PC-9 (cell line): ENCODE results near the gene CDYL2. TPM values are rescaled to one million over a fixed set of nuclear protein-coding genes. Genes with fewer than 3 reads are reported as not detected.

ENCODE experiments used
- BruUV-seq: library from RNA; stranded (reverse); fragments of 400-500 nt; replicated peaks from 2 replicates; lab custom pipeline; 2021; lab: Mats Ljungman, UMichigan
- CTCF ChIA-PET: fragments of 300-600 bp; sonication (Branson Sonifier 250); formaldehyde crosslinking; loops from one replicate; lab custom pipeline; 2022; ENCODE audit warnings: antibody characterized with exemption; lab: Charles Lee
- POLR2A ChIA-PET: fragments of 300-600 bp; sonication (Branson Sonifier 250); formaldehyde crosslinking; loops from one replicate; lab custom pipeline; 2022; ENCODE audit warnings: antibody characterized with exemption; ENCODE audit not compliant: unreplicated experiment; lab: Charles Lee
- DNase-seq, 2 experiments: peaks; one replicate each; pipeline versions ENCODE4 v3.0.0 to v3.0.0-alpha.2; 2015 to 2022; ENCODE audit warnings: mixed read lengths in 1 of 2
- H2AFZ ChIP-seq: fragments of 200-600 bp; sonication (generic); 2 replicates; pipeline ENCODE4 v1.8.1; 2017; ENCODE audit warnings: antibody characterized with exemption
- H3F3A ChIP-seq: fragments of 200-600 bp; sonication (generic); 2 replicates; pipeline ENCODE4 v1.8.1; 2017; ENCODE audit warnings: antibody characterized with exemption, mild to moderate bottlenecking, low read depth; ENCODE audit not compliant: insufficient read depth
- H3K27ac ChIP-seq: fragments of 200-600 bp; sonication (generic); 2 replicates; pipeline ENCODE4 v1.6.1; 2016; ENCODE audit warnings: mixed run types
- H3K27me3 ChIP-seq: fragments of 200-600 bp; sonication (generic); 2 replicates; pipeline ENCODE4 v1.6.1; 2016; ENCODE audit warnings: low read depth, mixed run types; ENCODE audit not compliant: insufficient read depth
- H3K36me3 ChIP-seq: fragments of 200-600 bp; sonication (generic); 2 replicates; pipeline ENCODE4 v1.6.1; 2016; ENCODE audit warnings: low read depth, mixed run types
- H3K4me1 ChIP-seq: fragments of 200-600 bp; sonication (generic); replicated peaks from 2 replicates; pipeline ENCODE4 v1.6.1; 2016; ENCODE audit warnings: mixed run types; ENCODE audit not compliant: insufficient read depth
- H3K4me2 ChIP-seq: fragments of 200-600 bp; sonication (generic); 2 replicates; pipeline ENCODE4 v1.6.1; 2017; ENCODE audit warnings: mixed run types
- H3K4me3 ChIP-seq: fragments of 200-600 bp; sonication (generic); 2 replicates; pipeline ENCODE4 v1.6.1; 2016; ENCODE audit warnings: mixed run types
- H3K79me2 ChIP-seq: fragments of 200-600 bp; sonication (generic); 2 replicates; pipeline ENCODE4 v1.6.1; 2017; ENCODE audit warnings: low read depth, mixed run types
- H3K9me2 ChIP-seq: fragments of 200-600 bp; sonication (generic); 2 replicates; pipeline ENCODE4 v1.8.1; 2017; ENCODE audit warnings: mild to moderate bottlenecking; ENCODE audit not compliant: insufficient read depth
- H3K9me3 ChIP-seq: fragments of 200-600 bp; sonication (generic); 2 replicates; pipeline ENCODE4 v1.8.1; 2016; ENCODE audit warnings: low read depth; ENCODE audit not compliant: insufficient read depth
- H4K20me1 ChIP-seq: fragments of 200-600 bp; sonication (generic); 2 replicates; pipeline ENCODE4 v1.8.1; 2017; ENCODE audit not compliant: insufficient read depth
- EZH2 ChIP-seq: fragments of 200-600 bp; sonication (generic); IDR thresholded peaks from 2 replicates; pipeline ENCODE4 v1.8.0; 2017; ENCODE audit warnings: antibody characterized with exemption, low read depth
- intact Hi-C: fragments of 100-400 bp; cut with micrococcal nuclease; formaldehyde crosslinking; loops from one replicate; pipeline ENCODE4 v1.10.0; 2022; ENCODE audit not compliant: unreplicated experiment
- total RNA-seq: library from RNA; stranded (reverse); gene quantifications from 2 replicates; pipeline ENCODE4 v1.2.3, GENCODE V29; 2021
- TF ChIP-seq, protein P1 (sequence below): fragments of 200-600 bp; sonication (generic); conservative IDR thresholded peaks from 2 replicates; pipeline ENCODE4 v1.6.1; 2017; ENCODE audit warnings: mixed run types, antibody characterized with exemption, mild to moderate bottlenecking, moderate library complexity

The CDYL2 gene
- total RNA-seq, 1 experiment from 2014 or later: 3.3 TPM

DNA sequence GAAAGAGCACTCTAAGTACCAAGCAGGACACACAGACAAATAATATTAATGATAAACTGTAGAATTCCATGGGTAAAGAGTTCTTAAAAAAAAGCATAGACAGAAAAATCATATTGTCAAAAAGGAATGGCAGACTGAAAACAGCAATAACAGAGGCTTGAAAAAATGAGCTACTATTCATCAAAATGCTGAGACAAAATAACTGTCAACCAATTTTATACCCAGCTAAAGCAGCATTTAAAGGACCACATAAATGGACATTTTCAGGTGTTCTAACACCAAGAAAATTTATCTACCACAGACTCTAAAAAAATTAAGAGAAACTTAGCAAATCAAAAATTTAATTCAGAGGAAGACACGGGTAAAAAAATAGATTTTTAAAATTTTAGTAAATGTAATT, 144.5 kb downstream of the CDYL2 start:
- H3K4me2 ChIP-seq: no peak overlapping the region
- intact Hi-C loops: no loop called here
- ChIA-PET CTCF (no interaction called here), POLR2A (no interaction called here)
- H4K20me1 ChIP-seq: no peaks in the 10 kb centered on the region
- H3K36me3 ChIP-seq: no peaks in the 10 kb centered on the region
- no peak for DNase-seq
- H3K4me1 ChIP-seq: no peaks in the 10 kb centered on the region
- no TSS peak for BruUV-seq
- H3K27ac ChIP-seq: no peak overlapping the region
- no peak overlapping the region for H2AFZ ChIP-seq
- no peaks in the 10 kb centered on the region; the same call in 1 of the 2 replicates for H3K9me3 ChIP-seq
- TF ChIP-seq, protein P1, sequence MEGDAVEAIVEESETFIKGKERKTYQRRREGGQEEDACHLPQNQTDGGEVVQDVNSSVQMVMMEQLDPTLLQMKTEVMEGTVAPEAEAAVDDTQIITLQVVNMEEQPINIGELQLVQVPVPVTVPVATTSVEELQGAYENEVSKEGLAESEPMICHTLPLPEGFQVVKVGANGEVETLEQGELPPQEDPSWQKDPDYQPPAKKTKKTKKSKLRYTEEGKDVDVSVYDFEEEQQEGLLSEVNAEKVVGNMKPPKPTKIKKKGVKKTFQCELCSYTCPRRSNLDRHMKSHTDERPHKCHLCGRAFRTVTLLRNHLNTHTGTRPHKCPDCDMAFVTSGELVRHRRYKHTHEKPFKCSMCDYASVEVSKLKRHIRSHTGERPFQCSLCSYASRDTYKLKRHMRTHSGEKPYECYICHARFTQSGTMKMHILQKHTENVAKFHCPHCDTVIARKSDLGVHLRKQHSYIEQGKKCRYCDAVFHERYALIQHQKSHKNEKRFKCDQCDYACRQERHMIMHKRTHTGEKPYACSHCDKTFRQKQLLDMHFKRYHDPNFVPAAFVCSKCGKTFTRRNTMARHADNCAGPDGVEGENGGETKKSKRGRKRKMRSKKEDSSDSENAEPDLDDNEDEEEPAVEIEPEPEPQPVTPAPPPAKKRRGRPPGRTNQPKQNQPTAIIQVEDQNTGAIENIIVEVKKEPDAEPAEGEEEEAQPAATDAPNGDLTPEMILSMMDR: no peak
- TF ChIP-seq EZH2: no peak
- peaks cover 27% of the 10 kb centered on the region for H3K27me3 ChIP-seq
- no peaks in the 10 kb centered on the region for H3K9me2 ChIP-seq
- H3F3A ChIP-seq: no peaks in the 10 kb centered on the region
- no peaks in the 10 kb centered on the region for H3K79me2 ChIP-seq
- no peak overlapping the region for H3K4me3 ChIP-seq

DNA sequence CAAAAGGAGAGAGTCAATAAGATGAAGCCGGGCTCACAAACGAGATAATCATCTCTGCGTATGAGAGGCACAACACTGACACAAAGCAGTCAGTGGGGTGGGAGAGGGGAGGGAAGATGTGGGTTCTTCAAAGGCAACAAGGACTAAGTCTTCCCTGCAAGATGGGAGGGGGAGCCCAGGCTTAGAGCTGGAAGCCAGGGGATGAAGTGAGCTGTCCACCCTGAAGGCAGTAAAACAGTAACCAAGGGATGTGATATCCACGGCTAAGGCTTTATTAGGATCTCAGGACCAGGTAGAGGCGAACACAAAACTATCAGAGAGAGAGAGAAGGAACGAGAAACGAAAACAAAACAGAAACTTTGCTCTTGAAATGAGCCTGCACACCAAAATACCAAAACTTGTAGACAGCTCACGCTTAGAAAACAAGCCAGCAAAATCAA, 147.7 kb downstream of the CDYL2 start:
- TF ChIP-seq EZH2: no peak
- TF ChIP-seq, protein P1: no peak
- intact Hi-C loops: no loop called here

DNA sequence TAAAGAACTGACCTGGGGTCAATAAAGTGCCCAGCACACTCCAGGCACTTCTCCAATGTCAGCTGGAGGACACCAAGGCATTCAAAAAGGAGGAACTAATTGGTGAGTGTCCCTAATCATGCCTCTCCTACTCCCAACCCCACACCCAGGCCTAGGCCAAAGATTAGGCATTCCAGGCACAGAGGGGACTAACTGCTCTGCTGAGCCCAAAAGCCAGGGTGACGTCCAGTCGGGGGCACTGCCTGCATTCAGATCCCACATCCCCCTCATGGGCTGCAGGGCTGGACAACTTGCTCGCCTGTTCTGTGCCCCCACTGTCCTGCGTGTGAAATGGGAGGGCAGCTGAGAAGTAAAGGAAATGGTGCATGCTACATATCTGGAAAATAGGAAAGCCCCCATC, 148.2 kb downstream of the CDYL2 start:
- H4K20me1 ChIP-seq: no peaks in the 10 kb centered on the region
- DNase-seq: no peak
- no TSS peak for BruUV-seq
- ChIA-PET POLR2A (no interaction called here), CTCF (no interaction called here)
- peaks cover 49% of the 10 kb centered on the region for H3K27me3 ChIP-seq
- no peaks in the 10 kb centered on the region; the same call in 1 of the 2 replicates for H3K9me3 ChIP-seq
- intact Hi-C loops: no loop called here
- no peak overlapping the region for H2AFZ ChIP-seq
- H3K36me3 ChIP-seq: no peaks in the 10 kb centered on the region
- no peak overlapping the region for H3K4me3 ChIP-seq
- TF ChIP-seq, protein P1: no peak
- TF ChIP-seq EZH2: no peak
- no peaks in the 10 kb centered on the region for H3K79me2 ChIP-seq
- no peaks in the 10 kb centered on the region for H3K4me1 ChIP-seq
- H3K9me2 ChIP-seq: no peaks in the 10 kb centered on the region
- no peak overlapping the region for H3K27ac ChIP-seq
- no peak overlapping the region for H3K4me2 ChIP-seq
- no peaks in the 10 kb centered on the region for H3F3A ChIP-seq

More for the DNA sequence above, 147.7 kb downstream of the CDYL2 start:
- Histone ChIP-seq H3K9me2 (no peaks in the 10 kb centered on the region), H3K4me1 (no peaks in the 10 kb centered on the region), H3K27me3 (peaks cover 44% of the 10 kb centered on the region), H3K4me3 (no peak overlapping the region), H4K20me1 (no peaks in the 10 kb centered on the region), H3K36me3 (no peaks in the 10 kb centered on the region), H3K9me3 (no peaks in the 10 kb centered on the region; the same call in 1 of the 2 replicates), H3K27ac (no peak overlapping the region), H2AFZ (no peak overlapping the region), H3F3A (no peaks in the 10 kb centered on the region), H3K4me2 (no peak overlapping the region), H3K79me2 (no peaks in the 10 kb centered on the region)
- ChIA-PET CTCF (no interaction called here), POLR2A (no interaction called here)
- no peak for DNase-seq
- no TSS peak for BruUV-seq
